T-helper 17 cell (primary cell): Measurements from ENCODE around the gene PHACTR1. TPM values are rescaled to one million over a fixed set of nuclear protein-coding genes. Genes with fewer than 3 reads are reported as not detected.

ENCODE experiments used
- ATAC-seq: fragments of 150-1000 bp; cut with Tn5 transposase; 2 replicates; pipeline ENCODE4 v1.10.0; 2021; ENCODE audit warnings: mild to moderate bottlenecking, moderate library complexity
- DNase-seq, 3 donors: peaks; one replicate each; pipeline versions ENCODE4 v3.0.0 to v3.0.0-alpha.2; 2020 to 2021
- H3K9me3 ChIP-seq: one replicate; pipeline ENCODE4 v1.7.0; 2013; ENCODE audit warnings: low read length, mild to moderate bottlenecking; ENCODE audit not compliant: control insufficient read depth, poor library complexity, severe bottlenecking
- H3K27ac Mint-ChIP-seq: one replicate; pipeline ENCODE4 v1.8.0; 2022; ENCODE audit warnings: mild to moderate bottlenecking, moderate library complexity, mixed read lengths
- H3K27me3 Mint-ChIP-seq: one replicate; pipeline ENCODE4 v1.8.0; 2022; ENCODE audit warnings: mixed read lengths
- H3K36me3 Mint-ChIP-seq: one replicate; pipeline ENCODE4 v1.8.0; 2022; ENCODE audit warnings: low read depth, mixed read lengths
- H3K4me1 Mint-ChIP-seq: one replicate; pipeline ENCODE4 v1.8.0; 2022; ENCODE audit warnings: mild to moderate bottlenecking, mixed read lengths
- H3K4me3 Mint-ChIP-seq: one replicate; pipeline ENCODE4 v1.8.0; 2022; ENCODE audit warnings: mild to moderate bottlenecking, moderate library complexity, mixed read lengths
- total RNA-seq, 4 donors: library from RNA in 2 of 4; stranded (reverse) in 2 of 4; gene quantifications; one replicate each; pipeline ENCODE4 v1.2.3 and lab custom pipeline; 2022 to 2026

The PHACTR1 gene
- total RNA-seq, 2 donors from 2014 or later = 2.8 to 11.1 TPM

GRCh38 chr6:13094781-13095425 is 378.3 kb downstream of the PHACTR1 start:
- ATAC-seq (no peak), DNase-seq (no peak)
- Mint-ChIP-seq H3K4me3 (no peak overlapping the region), H3K36me3 (no peaks in the 10 kb centered on the region), H3K27ac (no peak overlapping the region), H3K4me1 (no peaks in the 10 kb centered on the region), H3K27me3 (no peaks in the 10 kb centered on the region)
- H3K9me3 ChIP-seq = no peaks in the 10 kb centered on the region

- Mint-ChIP-seq H3K27me3 (peaks cover 9% of the 10 kb centered on the region), H3K36me3 (no peaks in the 10 kb centered on the region), H3K27ac (no peak overlapping the region), H3K4me3 (no peak overlapping the region), H3K4me1 (no peaks in the 10 kb centered on the region)
- DNase-seq (no peak), ATAC-seq (no peak)
- no peaks in the 10 kb centered on the region for H3K9me3 ChIP-seq
Observed at GRCh38 chr6:13096084-13096483, 379.5 kb downstream of the PHACTR1 start.

- H3K4me1 Mint-ChIP-seq = no peaks in the 10 kb centered on the region
- no peaks in the 10 kb centered on the region for H3K9me3 ChIP-seq
- peaks cover 15% of the 10 kb centered on the region for H3K27me3 Mint-ChIP-seq
- DNase-seq = no peak
- no peak overlapping the region for H3K27ac Mint-ChIP-seq
- H3K36me3 Mint-ChIP-seq = no peaks in the 10 kb centered on the region
- no peak for ATAC-seq
- no peak overlapping the region for H3K4me3 Mint-ChIP-seq
Observed at GRCh38 chr6:13097454-13097853, 380.9 kb downstream of the PHACTR1 start.

- H3K9me3 ChIP-seq = no peaks in the 10 kb centered on the region
- ATAC-seq = no peak
- no peak for DNase-seq
- Mint-ChIP-seq H3K27me3 (peaks cover 15% of the 10 kb centered on the region), H3K4me1 (no peaks in the 10 kb centered on the region), H3K27ac (no peak overlapping the region), H3K36me3 (no peaks in the 10 kb centered on the region), H3K4me3 (no peak overlapping the region)
Observed at GRCh38 chr6:13098006-13098405, 381.4 kb downstream of the PHACTR1 start.

GRCh38 chr6:13098793-13099570 is 382.4 kb downstream of the PHACTR1 start:
- no peaks in the 10 kb centered on the region for H3K36me3 Mint-ChIP-seq
- no peaks in the 10 kb centered on the region for H3K9me3 ChIP-seq
- peak; percentile 40 for ATAC-seq
- H3K4me1 Mint-ChIP-seq = no peaks in the 10 kb centered on the region
- H3K27ac Mint-ChIP-seq = no peak overlapping the region
- H3K27me3 Mint-ChIP-seq = peaks cover 15% of the 10 kb centered on the region
- no peak for DNase-seq
- no peak overlapping the region for H3K4me3 Mint-ChIP-seq

GRCh38 chr6:13099771-13100170 is 383.2 kb downstream of the PHACTR1 start:
- peaks cover 15% of the 10 kb centered on the region for H3K27me3 Mint-ChIP-seq
- no peak overlapping the region for H3K27ac Mint-ChIP-seq

GRCh38 chr6:13101409-13101808 is 384.8 kb downstream of the PHACTR1 start:
- no peaks in the 10 kb centered on the region for H3K36me3 Mint-ChIP-seq
- H3K4me3 Mint-ChIP-seq = no peak overlapping the region
- no peak for ATAC-seq

More at GRCh38 chr6:13099771-13100170, 383.2 kb downstream of the PHACTR1 start:
- DNase-seq = no peak
- Mint-ChIP-seq H3K4me1 (no peaks in the 10 kb centered on the region), H3K4me3 (no peak overlapping the region), H3K36me3 (no peaks in the 10 kb centered on the region)
- no peaks in the 10 kb centered on the region for H3K9me3 ChIP-seq
- ATAC-seq = no peak

GRCh38 chr6:13101985-13102384 is 385.4 kb downstream of the PHACTR1 start:
- Mint-ChIP-seq H3K4me1 (no peaks in the 10 kb centered on the region), H3K27ac (no peak overlapping the region), H3K27me3 (peaks cover 15% of the 10 kb centered on the region), H3K36me3 (no peaks in the 10 kb centered on the region), H3K4me3 (no peak overlapping the region)
- H3K9me3 ChIP-seq = no peaks in the 10 kb centered on the region
- no peak for DNase-seq
- no peak for ATAC-seq

More at GRCh38 chr6:13101409-13101808, 384.8 kb downstream of the PHACTR1 start:
- Mint-ChIP-seq H3K4me1 (no peaks in the 10 kb centered on the region), H3K27ac (no peak overlapping the region), H3K27me3 (peaks cover 15% of the 10 kb centered on the region)
- H3K9me3 ChIP-seq = no peaks in the 10 kb centered on the region
- DNase-seq = no peak

GRCh38 chr6:13103169-13103568 is 386.6 kb downstream of the PHACTR1 start:
- no peak overlapping the region for H3K4me3 Mint-ChIP-seq
- H3K27ac Mint-ChIP-seq = no peak overlapping the region
- H3K36me3 Mint-ChIP-seq = no peaks in the 10 kb centered on the region
- no peaks in the 10 kb centered on the region for H3K4me1 Mint-ChIP-seq
- DNase-seq = no peak
- no peak for ATAC-seq
- no peaks in the 10 kb centered on the region for H3K9me3 ChIP-seq
- H3K27me3 Mint-ChIP-seq = peaks cover 15% of the 10 kb centered on the region

GRCh38 chr6:13105139-13105538 is 388.6 kb downstream of the PHACTR1 start:
- no peaks in the 10 kb centered on the region for H3K9me3 ChIP-seq
- Mint-ChIP-seq H3K27me3 (peaks cover 15% of the 10 kb centered on the region), H3K4me3 (no peak overlapping the region), H3K27ac (no peak overlapping the region), H3K4me1 (no peaks in the 10 kb centered on the region), H3K36me3 (no peaks in the 10 kb centered on the region)
- DNase-seq (no peak), ATAC-seq (no peak)

- DNase-seq (no peak), ATAC-seq (no peak)
- peaks cover 5% of the 10 kb centered on the region for H3K9me3 ChIP-seq
- Mint-ChIP-seq H3K4me3 (no peak overlapping the region), H3K27me3 (peaks cover 35% of the 10 kb centered on the region), H3K27ac (no peak overlapping the region), H3K36me3 (no peaks in the 10 kb centered on the region), H3K4me1 (no peaks in the 10 kb centered on the region)
Observed at GRCh38 chr6:13112921-13113320, 396.4 kb downstream of the PHACTR1 start.

GRCh38 chr6:13113376-13113775 is 396.8 kb downstream of the PHACTR1 start:
- Mint-ChIP-seq H3K4me3 (no peak overlapping the region), H3K36me3 (no peaks in the 10 kb centered on the region), H3K27ac (no peak overlapping the region), H3K27me3 (peaks cover 37% of the 10 kb centered on the region), H3K4me1 (no peaks in the 10 kb centered on the region)
- ATAC-seq (no peak), DNase-seq (no peak)
- peaks cover 5% of the 10 kb centered on the region for H3K9me3 ChIP-seq

GRCh38 chr6:13113981-13114593 is 397.5 kb downstream of the PHACTR1 start:
- Mint-ChIP-seq H3K27me3 (peaks cover 41% of the 10 kb centered on the region), H3K36me3 (no peaks in the 10 kb centered on the region), H3K27ac (no peak overlapping the region), H3K4me1 (no peaks in the 10 kb centered on the region), H3K4me3 (no peak overlapping the region)
- ATAC-seq (no peak), DNase-seq (no peak)
- H3K9me3 ChIP-seq = peaks cover 5% of the 10 kb centered on the region
